Stimulated activated CD8-positive, alpha-beta memory T cell treated with anti-CD3 and anti-CD28 coated beads, Interleukin-4, amount 100 ng/mL, for 1 hour (primary cell): ENCODE measurements around the gene SCYL1.
A peak's percentile ranks its signal among the peaks of the same experiment; 100 is the strongest.
"Not testable (repeated sequence)": the region's sequence is repeated elsewhere in the genome, so short reads cannot be mapped to it uniquely, and the experiment has no call there.

Experiments used
- DNase-seq, 2 donors: peaks; one replicate each; pipeline ENCODE4 v3.0.0-alpha.2; 2020; ENCODE audit warnings: low read depth in 2 of 2, low spot score in 1 of 2

SCYL1 gene

DNA sequence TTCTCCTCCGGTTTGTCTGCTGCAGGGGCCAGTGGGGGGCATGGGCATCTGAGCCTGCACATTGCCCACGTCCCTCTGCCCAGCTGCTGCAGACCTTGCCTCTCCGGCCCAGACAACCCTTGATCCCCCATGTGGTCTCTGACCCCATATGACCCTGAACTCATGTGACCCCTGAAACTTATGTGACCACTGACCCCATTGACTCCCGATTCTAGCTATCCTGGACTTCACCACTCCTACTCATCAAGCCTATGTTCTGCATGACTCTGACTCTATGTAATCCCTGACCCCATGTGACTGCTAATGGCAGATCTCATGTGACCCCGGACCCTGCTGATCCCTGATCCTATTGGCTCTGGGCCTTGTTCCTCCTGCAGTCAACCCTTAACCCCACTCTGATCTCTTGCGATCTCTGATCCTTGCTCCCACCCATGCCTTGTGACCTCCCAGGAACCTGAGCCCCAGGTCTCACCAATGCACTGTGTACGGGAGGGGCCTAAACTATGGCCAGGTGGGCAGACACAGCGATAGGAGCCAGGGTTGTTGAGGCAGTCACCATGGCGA is 27.6 kb downstream of the SCYL1 start:
- no peak for DNase-seq

DNA sequence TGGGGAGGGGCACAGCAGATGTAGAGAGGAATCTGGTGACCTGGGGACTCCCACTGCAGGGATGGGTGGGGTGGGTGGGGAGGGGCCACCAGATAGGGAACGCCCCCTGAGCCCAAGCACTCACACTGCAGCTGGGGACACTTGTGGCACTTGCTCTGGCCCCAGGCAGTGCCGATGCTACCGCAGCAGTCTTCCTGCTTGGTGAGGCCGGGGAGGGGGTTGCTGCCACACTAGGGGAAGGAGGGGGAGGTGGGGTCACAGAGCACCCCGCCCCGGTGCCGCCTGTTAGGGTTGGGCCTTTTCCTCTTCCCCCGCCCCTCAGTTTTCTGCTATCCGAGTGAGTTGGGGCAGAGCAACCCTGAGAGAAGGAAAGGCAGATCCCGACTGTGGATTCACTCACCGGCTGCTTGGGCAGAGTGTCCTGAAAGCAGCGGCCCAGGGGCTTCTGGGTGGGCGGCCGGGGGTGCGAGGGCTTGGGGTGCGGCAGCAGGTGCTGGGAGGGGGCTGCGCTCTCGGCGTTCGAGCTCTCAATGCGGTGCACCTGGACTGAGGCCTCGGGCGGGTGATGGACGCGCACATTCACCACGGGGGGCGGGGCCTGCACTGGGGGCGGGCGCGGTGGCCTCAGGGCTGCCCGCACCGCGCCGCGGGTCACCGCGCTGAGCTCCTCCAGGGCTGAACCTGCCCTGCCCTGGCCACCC is 28.6 kb downstream of the SCYL1 start:
- peak in 1 of 2 donors; percentile 50 for DNase-seq

DNA sequence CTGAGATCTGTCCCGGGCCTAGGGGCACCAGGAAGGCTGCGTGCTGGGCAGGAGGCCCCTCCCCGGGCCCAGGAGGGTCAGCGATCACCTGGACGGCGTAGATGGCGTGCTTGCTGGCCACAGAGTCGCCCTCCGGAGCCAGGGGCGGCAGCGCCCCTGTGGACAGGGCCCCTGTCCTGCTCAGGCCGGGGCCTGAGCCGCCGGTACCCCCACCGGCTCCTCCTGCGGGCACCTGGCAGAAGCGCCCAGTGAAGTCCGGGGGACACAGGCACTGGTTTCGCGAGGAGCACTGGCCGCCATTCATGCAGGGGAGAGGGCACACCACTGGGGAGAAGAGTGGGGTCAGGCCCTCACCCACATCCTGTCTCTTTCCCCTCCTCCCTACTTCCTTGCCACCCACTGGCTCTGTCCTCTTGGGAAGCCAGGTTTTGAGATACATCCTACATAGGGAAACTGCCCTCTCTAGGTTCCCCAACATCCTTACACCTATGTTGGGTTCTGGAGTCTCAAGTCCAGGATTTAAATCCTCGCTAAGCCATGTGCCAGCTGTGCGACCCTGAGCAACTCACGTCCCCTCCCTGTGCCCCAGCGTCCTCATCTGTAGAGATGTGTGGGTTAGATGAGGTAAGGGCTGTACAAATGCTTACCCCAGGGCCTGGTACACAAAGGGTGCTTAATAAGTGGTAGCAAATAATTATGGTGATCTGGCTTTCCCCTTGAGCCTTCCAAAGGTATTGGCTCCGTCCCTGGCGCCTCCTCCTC is 29.4 kb downstream of the SCYL1 start:
- no peak for DNase-seq

DNA sequence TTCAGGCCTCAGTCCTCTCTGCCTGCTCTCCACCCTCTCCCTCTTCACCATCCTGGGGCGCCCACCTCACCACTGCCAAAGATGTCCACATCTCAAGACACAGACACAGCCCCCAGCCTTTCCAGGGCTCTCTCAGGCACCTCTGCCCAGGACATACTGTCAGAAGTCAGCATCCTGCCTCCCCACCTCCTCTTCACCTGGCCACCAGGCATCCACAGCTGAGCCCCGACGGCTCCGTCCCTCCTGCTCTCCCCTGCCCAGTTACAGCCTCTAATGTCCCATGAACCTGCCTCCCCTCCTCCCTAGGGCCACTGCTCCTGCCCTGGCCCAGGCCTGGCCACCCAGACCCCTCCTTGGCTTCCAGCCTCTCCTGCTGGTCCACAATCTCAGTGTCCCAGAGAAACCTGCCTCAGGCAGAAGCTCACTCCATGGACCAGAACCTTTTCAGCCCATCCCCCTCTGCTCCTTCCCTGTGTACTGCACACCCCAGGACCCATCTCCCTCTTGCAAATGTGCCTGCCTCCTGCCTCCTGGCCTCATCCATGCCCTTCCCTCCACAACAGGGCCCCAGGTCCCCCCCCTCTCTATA is 30.1 kb downstream of the SCYL1 start:
- no peak for DNase-seq

DNA sequence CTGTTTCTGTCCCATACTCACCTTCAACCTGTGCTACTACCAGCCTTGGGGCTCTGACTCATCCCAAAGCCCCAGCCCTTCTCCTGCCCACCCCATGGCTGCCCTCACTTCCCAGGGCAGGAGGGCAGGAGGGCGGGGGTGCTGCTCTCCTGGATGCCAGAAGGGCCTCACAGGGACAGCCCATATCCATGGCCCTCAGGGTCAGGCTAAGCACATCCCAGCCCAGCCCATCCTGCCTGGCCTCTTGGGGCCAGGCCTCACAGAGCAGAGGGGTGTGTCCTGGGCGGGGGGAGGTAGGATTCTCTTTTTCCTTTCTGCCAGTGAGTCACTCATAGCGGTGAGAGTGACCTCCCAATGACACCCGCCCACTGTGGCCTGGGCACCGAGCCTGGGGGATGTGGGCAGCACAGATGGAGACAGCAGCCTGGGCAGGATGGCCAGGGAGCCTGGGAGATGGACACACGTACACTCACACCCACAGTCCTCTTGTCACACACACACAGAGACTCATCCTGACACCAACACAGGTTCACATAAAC is 30.9 kb downstream of the SCYL1 start:
- DNase-seq = no peak

DNA sequence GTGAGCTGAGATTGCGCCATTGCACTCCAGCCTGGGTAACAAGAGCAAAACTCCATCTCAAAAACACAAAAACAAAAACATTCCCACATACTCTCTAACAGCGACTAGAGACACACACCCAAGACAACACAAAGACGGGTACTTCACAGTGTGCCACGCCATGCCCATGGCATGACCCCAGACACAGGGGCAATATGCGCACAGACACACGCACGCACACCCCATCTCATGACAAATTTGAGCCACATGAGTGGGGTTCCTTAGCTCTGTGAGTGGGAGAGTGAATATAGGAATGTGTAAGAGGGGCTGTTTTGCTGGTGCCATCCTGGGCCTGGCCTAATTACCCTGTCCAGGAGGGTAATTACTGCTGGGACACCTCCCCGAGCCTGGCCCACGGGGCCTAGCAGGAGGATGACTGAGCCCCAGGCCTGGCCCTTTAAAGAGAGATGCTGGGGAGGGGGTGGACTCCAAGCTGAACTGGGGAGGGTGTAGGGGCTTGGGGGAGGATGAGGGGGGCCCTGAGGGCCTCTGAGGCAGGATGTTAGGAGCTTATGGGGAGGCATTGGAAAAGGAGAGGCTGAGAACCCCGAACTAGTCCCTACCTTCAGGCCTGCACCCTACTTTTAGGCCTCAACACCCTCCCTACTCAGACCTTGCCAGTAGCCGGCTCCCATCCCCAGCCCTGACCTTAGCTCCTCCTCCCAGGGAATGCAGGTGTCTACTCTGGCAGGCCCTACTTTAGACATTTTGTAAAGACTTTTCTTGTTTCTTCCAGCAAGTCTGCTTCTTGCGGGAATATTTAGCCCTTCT is 31.8 kb downstream of the SCYL1 start:
- DNase-seq = no peak

DNA sequence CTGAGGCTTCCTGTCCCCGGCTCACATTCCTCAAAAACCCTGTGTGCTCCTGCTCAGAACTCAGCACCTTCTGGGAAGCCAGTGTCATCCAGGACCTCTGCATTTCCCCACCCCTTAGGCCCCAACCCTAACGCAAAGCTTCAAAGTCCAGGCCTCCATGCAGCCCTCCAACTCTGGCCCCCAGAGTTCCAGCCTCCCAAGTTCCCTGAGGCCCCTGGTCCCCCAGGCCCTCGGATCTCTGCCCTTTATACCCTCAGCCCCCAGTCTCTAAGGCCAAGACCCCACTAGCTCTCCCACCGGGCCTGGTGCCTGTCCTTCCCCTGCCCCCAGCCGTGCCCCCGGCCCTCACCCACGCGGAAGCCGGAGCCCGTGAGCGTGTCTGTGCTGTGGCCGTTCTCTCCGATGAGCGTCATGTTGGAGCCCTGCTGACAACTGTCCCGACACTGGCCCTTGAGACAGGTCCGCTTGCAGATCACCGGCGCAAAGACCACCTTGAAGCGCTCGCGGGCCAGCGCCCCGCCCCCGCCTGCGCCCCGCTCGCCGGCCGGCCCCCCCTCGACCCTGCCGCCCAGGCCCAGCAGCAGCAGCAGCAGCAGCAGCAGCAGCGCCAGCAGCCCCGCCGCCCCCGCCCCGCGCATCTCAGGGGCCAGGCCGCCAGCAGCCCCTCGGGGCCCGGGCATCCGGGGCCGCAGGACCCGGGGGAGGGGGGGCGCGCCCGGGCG is 32.6 kb downstream of the SCYL1 start:
- no peak for DNase-seq

DNA sequence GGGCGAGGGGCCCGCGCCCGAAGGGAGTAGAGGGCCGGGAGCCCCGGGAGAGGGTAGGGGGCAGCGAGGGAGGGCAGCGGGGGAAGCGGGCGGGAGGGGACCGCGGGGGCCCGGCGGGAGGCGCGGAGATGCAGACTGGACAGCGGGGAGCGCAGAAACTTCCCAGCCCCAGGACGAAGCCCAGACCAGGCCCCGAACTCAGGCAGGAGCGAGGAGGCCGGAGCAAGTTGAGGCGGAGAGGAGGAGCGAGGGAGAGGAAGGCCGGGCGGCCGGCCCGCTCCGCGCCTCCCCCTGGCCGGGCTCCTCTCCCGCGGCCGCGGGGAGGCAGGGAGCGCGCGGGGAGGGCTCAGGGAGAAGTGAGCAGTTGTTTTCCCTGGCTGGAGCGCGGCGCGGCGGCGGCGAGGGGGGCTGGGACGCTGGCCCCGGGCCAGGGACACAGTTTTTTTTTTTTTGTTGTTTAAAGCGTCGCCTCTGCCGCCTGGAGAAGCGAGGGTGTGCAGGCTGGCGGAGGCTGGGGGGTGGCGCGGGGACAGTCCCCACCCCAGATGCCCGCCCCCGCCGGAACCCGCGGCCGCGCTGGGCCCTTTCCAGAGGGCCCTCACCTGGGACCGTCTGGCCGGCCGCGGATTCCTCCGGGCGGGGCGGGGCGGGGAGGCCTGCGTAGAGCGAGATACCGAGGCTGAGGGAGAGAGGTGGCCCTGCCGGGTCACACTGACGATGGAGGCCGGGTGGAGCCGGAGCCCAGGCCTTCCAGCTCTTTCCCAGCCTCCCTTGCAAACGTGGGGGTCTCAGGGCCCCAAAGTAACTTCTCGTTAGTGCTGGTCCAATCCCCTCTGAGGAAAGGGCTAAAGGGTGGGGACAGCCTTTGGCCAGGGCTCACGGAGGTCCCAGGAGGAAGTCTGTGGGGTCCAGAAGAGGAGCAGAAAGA is 33.4 kb downstream of the SCYL1 start, which contains the start of gene LTBP3:
Gene LTBP3, minus strand, starts transcription at position 358 of the 928 bp plus-strand sequence. CDS start 400 bp downstream, outside the sequence.
- no peak for DNase-seq

DNA sequence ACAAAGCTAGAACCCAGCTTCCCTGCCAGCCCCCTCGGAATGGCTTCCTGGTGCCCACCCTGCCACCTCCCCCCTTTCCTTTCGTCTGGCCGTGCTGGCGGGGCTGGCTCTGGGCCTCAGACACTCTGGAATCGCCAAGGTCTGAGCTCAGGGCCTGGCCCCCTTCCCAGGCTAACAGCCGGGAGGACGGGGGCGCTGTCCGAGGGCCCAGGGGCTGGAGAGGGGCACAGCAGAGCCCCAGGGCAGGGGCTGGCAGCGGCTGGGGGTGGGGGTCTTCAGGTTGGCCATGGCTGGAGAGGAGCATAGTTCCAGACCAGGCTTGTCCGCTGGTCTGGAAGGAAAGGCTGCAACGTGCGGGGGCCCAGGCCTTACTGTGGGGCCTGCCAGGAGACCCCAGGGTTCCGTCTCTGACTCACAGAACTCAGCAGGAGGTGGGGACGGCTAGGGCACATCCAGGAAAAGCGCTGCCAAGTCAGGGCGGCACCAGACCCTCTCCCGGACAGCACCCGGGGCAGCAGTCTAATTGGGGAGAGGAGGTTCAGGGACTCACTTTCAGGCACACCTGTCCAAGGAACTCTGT is 34.1 kb downstream of the SCYL1 start:
- DNase-seq = no peak

DNA sequence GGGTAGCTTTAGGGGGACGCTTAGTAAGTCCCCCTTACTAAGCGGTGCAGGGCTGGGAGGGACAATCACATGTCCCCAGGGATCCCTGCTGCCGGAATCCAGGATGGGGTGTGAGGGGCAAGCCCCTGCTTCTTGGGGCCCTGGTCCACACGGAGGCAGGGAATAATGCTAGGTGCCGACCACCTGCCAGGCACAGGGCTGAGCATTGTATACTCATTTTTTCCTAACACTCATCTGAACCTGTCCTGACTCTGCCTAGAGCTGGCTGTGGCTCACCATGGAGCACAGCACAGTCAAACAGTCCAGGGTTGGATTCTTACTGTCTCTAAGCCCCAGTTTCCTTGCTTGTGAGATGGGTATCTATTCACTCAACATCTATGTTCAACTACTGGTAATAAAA is 34.7 kb downstream of the SCYL1 start:
- no peak for DNase-seq

DNA sequence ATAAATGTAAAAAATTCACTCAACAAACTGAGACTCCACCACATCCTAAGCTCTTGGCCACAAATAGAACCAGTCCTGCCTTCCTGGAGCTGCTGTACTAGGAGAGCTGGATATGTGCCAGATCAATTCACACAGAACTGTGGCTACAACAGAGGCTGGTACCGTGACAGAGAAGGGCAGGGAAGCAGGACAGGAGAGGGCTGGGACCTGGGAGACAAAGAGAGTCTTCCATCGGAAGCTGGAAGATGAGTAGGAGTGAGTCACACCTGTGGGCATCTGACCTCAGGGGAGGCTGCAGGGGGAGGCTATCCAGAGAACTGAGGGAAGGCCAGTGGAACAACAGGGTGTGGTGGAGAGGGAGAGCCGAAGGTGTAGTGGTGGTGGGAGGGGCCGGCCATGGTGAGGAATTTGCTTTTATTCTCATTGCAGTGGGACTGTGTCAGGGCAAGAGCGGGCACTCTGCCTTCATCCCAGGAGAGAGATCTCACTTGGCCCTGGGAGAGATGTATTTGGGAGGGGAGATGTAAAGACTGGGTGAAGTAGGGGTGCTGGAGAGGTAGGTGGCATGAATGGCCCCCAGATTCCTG is 35.2 kb downstream of the SCYL1 start:
- DNase-seq = no peak

DNA sequence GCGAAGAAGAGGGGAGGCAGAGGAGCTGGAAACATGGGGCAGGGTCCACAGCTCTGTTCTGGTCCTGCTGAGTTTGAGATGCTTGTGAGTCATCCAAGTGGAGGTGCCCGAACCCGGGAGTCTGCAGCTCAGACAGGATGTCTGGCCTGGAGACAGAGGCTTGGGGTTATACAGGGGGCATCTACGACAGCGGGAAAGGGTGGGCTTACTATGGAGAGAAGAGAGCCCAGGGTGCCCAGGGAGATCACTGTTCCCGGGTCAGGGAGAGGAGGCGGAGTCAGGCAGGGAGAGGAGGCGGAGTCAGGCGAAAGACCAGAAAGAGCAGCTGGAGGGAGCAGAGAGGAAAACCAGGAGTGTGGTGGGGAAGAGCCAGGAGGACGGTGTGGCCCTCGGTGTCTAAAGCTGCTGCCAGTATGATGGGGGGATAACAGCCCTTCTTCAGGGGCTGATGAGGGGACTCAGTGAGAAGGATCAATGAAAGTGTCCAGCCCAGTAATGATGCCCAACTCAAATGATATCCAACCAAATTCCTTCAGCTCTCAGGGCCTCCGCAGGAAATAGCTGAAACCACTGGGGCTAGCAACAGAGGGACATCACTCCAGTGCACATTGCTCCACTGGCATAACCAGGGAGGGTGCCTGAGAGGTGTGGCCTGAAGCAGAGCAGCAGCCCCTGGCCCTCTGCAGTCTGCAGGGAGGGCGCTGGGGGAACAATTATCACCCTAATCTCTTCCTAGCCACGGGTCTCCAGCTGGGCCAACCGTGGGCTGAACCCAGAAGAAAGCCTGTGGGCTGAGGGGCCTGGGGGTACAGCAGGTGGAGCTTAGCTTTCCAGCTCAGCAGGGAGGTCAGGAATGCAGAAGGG is 35.9 kb downstream of the SCYL1 start:
- DNase-seq = no peak

DNA sequence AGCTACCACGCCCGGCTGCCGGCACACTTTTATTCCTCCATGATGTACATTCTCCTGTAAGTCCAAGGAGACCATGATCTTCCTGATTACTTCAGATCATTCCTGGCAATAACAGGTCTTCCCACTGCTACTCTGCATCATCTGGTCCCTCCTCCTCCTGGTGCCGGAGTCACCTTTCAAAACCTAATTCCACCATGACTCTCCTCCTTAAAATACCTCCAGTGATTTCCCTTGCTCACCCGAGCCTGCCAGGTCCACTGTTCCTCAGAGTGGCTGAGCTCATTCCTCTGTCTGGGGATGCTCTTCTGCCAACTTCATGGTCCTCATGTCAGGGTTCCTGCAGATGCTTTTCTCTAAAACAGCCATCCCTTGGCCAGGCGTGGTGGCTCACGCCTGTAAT is 37.1 kb downstream of the SCYL1 start:
- DNase-seq = no peak

DNA sequence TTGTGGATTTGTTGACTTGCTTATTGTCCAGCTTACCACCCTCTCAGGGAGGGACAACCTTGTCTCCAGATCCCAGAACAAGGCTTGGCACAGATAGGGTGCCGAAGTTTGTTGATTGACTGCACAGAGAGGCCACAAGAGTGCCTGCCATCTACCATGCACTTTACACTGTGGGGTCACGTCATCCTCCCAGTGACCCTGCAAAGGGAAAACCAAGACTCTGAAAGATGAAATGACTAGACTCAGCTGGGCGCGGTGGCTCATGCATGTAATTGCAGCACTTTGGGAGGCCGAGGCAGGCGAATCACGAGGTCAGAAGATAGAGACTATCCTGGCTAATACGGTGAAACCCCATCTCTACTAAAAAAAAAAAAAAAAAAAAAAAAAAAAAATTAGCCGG is 37.9 kb downstream of the SCYL1 start:
- DNase-seq = no peak

DNA sequence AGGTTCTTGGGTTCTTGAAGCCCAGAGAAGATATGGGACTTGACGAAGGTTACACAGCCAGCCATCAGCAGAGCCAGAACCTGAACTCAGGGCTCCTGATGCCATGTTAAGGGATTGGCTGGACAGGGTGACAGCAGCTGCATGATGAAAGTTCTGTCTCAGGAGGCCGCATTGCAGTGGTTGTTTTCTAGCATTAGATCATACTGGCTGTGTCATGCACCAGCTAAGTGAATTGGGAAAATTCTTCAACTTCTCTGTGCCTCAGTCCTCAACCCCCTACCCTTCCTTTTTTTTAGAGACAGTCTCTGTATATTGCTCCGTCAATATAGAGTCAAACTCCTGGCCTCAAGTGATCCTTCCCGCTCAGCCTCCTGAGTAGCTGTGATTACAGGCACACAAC is 38.7 kb downstream of the SCYL1 start:
- DNase-seq = no peak

DNA sequence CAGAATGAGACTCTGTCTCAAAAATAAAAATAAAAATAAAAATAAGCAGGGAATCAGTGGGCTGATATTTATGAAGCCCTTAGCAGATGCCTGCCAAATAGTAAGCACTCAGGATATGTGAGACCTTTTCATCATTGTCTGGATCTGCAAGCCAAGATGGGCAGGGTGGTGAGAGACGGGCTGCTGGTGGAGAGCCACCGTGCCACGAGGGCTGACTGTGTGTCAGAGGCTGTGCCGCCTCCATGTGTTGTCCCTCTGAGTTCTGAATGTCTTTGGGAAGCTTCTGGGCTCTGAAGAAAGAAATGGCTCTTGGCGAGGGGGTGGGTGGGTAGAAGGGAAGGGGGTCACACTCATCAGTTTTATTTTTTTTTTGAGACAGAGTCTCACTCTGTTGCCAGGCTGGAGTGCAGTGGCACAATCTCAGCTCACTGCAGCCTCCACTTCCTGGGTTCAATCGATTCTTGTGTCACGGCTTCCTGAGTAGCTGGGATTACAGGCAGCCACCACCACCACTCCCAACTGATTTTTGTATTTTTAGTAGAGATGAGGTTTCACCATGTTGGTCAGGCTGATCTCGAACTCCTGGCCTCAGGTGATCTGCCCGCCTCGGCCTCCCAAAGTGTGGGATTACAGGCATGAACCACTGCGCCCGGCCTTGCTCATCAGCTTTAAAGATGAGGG is 40.1 kb downstream of the SCYL1 start:
- DNase-seq = not testable (repeated sequence)
